ENCODE results near the gene TNFAIP3. TPM values are rescaled to one million over a fixed set of nuclear protein-coding genes. Genes with fewer than 3 reads are reported as not detected.

Gene TNFAIP3
- total and polyA plus RNA-seq, 5 donors = 6.0 to 11.4 (median 10.6) TPM

GRCh38 chr6:137852811-137853210 lies 14.2 kb upstream of the TNFAIP3 start:
- ATAC-seq (no peak), DNase-seq (no peak)
- Histone ChIP-seq H3K4me3 (ENCODE audit: low read length) (no peak overlapping the region), H3K27ac (ENCODE audit: low read length) (no peak overlapping the region), H3K4me1 (ENCODE audit: control insufficient read depth, insufficient read depth, low read length) (no peaks in the 10 kb centered on the region), H3K27me3 (ENCODE audit: control insufficient read depth, insufficient read depth) (no peaks in the 10 kb centered on the region), H3K9me3 (ENCODE audit: control insufficient read depth, low read length) (no peaks in the 10 kb centered on the region)
- 97% methylated on average over 1 of the region's 1 CpG for WGBS
- intact Hi-C loops (cut with DNase I) = no loop called here

DNA sequence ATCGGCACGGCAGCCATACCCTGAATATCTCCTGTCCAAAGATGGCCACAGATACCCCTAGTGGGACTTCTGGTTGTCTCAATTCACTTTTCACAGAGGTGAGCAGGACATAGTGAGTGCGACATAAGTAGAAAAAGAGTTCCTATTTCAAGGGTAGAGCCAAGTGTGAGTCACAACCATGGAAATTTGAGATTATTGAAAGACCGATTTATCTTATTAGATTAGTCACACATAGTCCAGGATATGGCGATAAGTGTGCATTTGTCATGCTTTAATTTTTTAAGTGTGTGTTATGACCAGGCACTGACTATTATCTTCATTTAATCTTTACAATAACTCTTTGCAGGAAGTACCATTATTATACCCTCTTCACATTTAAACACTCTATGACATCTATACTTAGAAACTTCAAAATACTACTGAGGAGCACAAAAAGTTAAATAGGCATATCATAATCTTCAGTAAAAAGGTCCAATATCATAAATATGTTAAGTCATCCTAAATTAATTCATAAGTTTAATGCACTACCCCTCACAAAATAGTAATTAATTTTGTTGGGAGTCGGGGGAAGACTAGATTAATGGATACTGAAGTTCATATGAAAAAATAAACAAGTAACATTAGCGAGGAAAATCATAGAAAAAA lies 13.4 kb upstream of the TNFAIP3 start:
- no peak for ATAC-seq
- no peaks in the 10 kb centered on the region for H3K4me1 ChIP-seq (ENCODE audit: control insufficient read depth, insufficient read depth, low read length)
- no peak for DNase-seq
- H3K4me3 ChIP-seq (ENCODE audit: low read length) = no peak overlapping the region
- intact Hi-C loops (cut with DNase I) = no loop called here
- no peaks in the 10 kb centered on the region for H3K27me3 ChIP-seq (ENCODE audit: control insufficient read depth, insufficient read depth)
- no peaks in the 10 kb centered on the region for H3K9me3 ChIP-seq (ENCODE audit: control insufficient read depth, low read length)
- H3K27ac ChIP-seq (ENCODE audit: low read length) = no peak overlapping the region
- 86% methylated on average over 7 of the region's 7 CpGs for WGBS

- ATAC-seq = peak in 1 of 2 donors; percentile 49
- 100% methylated on average over 2 of the region's 2 CpGs for WGBS
Observed at GRCh38 chr6:137856138-137856898, 10.7 kb upstream of the TNFAIP3 start.

DNA sequence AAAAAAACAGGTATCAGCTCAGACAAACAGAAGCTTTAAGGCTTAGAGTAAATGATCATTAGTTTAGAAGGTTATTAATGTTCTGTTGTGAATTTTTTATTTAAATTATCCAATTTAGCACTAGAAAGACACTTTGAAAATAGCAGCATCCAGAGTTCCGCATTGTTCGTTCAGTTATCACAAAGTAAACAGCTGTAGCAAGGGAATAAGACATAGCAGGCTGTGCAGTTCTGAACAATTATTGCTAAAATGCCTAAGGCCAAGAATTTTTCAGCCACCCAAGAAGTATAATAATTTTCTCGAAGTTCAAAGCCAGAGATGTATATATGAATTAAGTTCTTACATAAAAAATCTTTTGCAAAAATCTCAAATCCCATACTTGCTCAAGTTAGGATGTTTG lies 8.0 kb upstream of the TNFAIP3 start:
- Histone ChIP-seq H3K4me1 (ENCODE audit: control insufficient read depth, insufficient read depth, low read length) (no peaks in the 10 kb centered on the region), H3K4me3 (ENCODE audit: low read length) (no peak overlapping the region), H3K9me3 (ENCODE audit: control insufficient read depth, low read length) (no peaks in the 10 kb centered on the region), H3K27me3 (ENCODE audit: control insufficient read depth, insufficient read depth) (no peaks in the 10 kb centered on the region), H3K27ac (ENCODE audit: low read length) (no peak overlapping the region)
- WGBS = 65% methylated on average over 3 of the region's 3 CpGs
- ATAC-seq = no peak
- intact Hi-C loops (cut with DNase I) = no loop called here
- DNase-seq = no peak

More at GRCh38 chr6:137856138-137856898, 10.7 kb upstream of the TNFAIP3 start:
- Histone ChIP-seq H3K27ac (ENCODE audit: low read length) (no peak overlapping the region), H3K4me3 (ENCODE audit: low read length) (no peak overlapping the region), H3K9me3 (ENCODE audit: control insufficient read depth, low read length) (no peaks in the 10 kb centered on the region), H3K4me1 (ENCODE audit: control insufficient read depth, insufficient read depth, low read length) (no peaks in the 10 kb centered on the region), H3K27me3 (ENCODE audit: control insufficient read depth, insufficient read depth) (no peaks in the 10 kb centered on the region)
- intact Hi-C loops (cut with DNase I) = no loop called here
- no peak for DNase-seq

DNA sequence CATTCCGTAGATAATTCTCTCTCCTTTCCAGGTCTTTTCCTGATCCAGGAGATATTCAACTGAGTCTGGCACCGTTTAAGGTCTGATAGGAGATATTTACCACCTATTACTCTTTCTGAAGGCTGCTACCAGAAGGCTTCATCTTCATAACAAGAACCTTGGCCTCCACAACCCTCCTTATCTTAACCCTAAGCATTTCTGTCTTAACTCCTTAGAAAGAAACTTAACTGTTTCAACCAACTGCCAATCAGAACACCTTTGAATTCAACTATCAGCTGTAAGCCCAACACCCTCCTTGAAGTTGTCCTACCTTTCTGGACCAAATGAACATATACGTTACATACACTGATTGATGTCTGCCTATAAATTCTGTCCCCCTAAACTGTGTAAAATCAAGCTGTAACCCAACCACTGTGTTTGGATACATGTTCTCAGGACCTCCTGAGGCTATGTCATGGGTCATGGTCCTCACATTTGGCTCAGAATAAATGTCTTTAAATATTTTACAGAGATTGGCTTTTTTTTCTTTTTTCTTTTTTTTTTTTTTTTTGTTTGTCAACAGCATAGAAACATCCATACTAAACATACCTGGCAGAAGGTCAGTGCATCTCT lies 6.6 kb upstream of the TNFAIP3 start:
- H3K27ac ChIP-seq (ENCODE audit: low read length) = no peak overlapping the region
- no peaks in the 10 kb centered on the region for H3K4me1 ChIP-seq (ENCODE audit: control insufficient read depth, insufficient read depth, low read length)
- H3K9me3 ChIP-seq (ENCODE audit: control insufficient read depth, low read length) = no peaks in the 10 kb centered on the region
- 75% methylated on average over 3 of the region's 3 CpGs for WGBS
- DNase-seq (no peak), ATAC-seq (no peak)
- H3K4me3 ChIP-seq (ENCODE audit: low read length) = no peak overlapping the region
- H3K27me3 ChIP-seq (ENCODE audit: control insufficient read depth, insufficient read depth) = no peaks in the 10 kb centered on the region
- intact Hi-C loops (cut with DNase I) = loop anchor here in 1 of 4 donors (10.0 kb wide), 1 partner anchor 66 kb away; no protein-coding TSS in a partner anchor

GRCh38 chr6:137861550-137862337 lies 5.3 kb upstream of the TNFAIP3 start:
- Histone ChIP-seq H3K4me1 (ENCODE audit: control insufficient read depth, insufficient read depth, low read length) (no peaks in the 10 kb centered on the region), H3K27ac (ENCODE audit: low read length) (no peak overlapping the region), H3K9me3 (ENCODE audit: control insufficient read depth, low read length) (no peaks in the 10 kb centered on the region), H3K27me3 (ENCODE audit: control insufficient read depth, insufficient read depth) (no peaks in the 10 kb centered on the region), H3K4me3 (ENCODE audit: low read length) (no peak overlapping the region)
- DNase-seq = peak in 2 of 3 donors; percentile 30 to 36
- ATAC-seq = no peak
- intact Hi-C loops (cut with DNase I) = loop anchor here in 1 of 4 donors (10.0 kb wide), 1 partner anchor 67 kb away; no protein-coding TSS in a partner anchor
- whole genome bisulfite sequencing = 76% methylated on average over 3 of the region's 3 CpGs

- no peak overlapping the region for H3K27ac ChIP-seq (ENCODE audit: low read length)
- intact Hi-C loops (cut with DNase I) = loop anchor here in 1 of 4 donors (10.0 kb wide), 1 partner anchor 68 kb away; no protein-coding TSS in a partner anchor
- WGBS = 51% methylated on average over 5 of the region's 5 CpGs
Observed at GRCh38 chr6:137862419-137863090, 4.5 kb upstream of the TNFAIP3 start.

DNA sequence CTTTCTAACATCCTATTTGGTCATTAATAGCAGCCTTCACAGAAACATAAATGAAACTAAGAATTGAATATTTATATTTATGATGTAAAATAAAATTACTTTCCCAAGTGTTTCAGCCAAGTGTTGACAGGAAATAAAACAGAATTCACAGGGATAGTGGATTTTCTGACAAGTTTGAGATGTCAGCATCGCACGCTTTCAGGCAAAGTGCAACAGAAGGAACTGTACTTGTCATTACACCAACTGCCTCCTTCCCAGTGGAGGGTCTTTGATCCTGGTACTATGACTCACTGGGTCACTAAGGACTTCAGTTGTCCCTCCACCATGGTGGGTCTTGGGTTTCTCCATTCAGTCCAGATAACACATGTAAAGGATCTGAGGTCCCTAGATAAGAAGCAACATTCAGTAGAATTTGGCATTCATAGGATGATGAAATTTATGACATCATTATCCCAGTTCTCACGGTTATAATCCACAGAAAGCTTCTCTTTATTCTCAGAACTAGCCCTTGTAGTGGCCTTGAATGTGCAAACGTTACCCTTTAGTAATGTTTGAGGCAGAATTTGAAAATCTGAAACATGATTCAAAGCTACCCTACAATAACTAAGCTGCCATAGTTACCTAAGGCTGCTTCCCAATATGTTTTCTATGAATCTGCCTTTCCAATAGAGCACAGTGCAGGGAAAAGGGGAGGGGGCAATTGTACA lies 3.8 kb upstream of the TNFAIP3 start:
- peak overlapping the region; percentile 43 for H3K27ac ChIP-seq (ENCODE audit: low read length)
- ATAC-seq (peak in 1 of 2 donors; percentile 39), DNase-seq (peak in 1 of 3 donors; percentile 19)
- no peaks in the 10 kb centered on the region for H3K4me1 ChIP-seq (ENCODE audit: control insufficient read depth, insufficient read depth, low read length)
- no peak overlapping the region for H3K4me3 ChIP-seq (ENCODE audit: low read length)
- 49% methylated on average over 4 of the region's 4 CpGs for WGBS
- intact Hi-C loops (cut with DNase I) = loop anchor here in 1 of 4 donors (10.0 kb wide), 1 partner anchor 68 kb away; no protein-coding TSS in a partner anchor
- no peaks in the 10 kb centered on the region for H3K9me3 ChIP-seq (ENCODE audit: control insufficient read depth, low read length)
- H3K27me3 ChIP-seq (ENCODE audit: control insufficient read depth, insufficient read depth) = no peaks in the 10 kb centered on the region

More at GRCh38 chr6:137862419-137863090, 4.5 kb upstream of the TNFAIP3 start:
- ATAC-seq (no peak), DNase-seq (no peak)
- Histone ChIP-seq H3K27me3 (ENCODE audit: control insufficient read depth, insufficient read depth) (no peaks in the 10 kb centered on the region), H3K4me3 (ENCODE audit: low read length) (no peak overlapping the region), H3K4me1 (ENCODE audit: control insufficient read depth, insufficient read depth, low read length) (no peaks in the 10 kb centered on the region), H3K9me3 (ENCODE audit: control insufficient read depth, low read length) (no peaks in the 10 kb centered on the region)

DNA sequence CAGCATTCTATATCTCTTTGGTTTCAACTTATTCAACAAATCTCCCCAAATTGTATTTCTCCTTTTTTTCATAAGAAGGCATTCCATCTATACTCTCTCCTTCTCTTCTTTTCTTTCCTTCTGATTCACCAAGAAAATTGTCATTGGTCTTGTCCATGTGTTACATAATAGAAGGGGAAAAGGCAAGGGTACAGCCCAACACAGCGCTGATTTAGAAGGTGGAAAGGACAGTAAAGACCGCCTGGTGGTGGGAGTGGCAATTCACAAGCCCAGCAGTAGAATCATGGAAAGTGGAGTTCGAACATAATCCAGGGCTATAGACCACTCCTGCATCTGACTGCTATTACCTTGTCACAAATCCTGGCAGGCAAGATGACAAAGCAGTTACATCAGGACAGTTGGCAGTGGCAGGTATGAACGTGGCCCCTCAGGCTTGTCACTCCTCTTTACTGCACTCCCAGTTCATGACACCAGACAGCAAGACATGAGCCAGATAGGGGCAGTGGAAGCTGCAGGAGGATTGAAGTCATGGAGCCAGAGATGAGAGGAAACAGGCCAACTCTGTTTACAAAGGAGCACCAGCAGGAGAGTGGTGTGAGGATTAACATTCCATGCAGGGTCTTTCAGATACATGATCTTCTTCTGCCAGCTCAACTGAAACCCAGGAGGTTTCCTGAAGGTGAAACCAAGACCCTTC lies 2.1 kb upstream of the TNFAIP3 start:
- DNase-seq (no peak), ATAC-seq (no peak)
- intact Hi-C loops (cut with DNase I) = loop anchor here in 3 of 4 donors (5.0 to 10.0 kb wide), 2 partner anchors 70 to 158 kb away; no protein-coding TSS in a partner anchor
- H3K4me3 ChIP-seq (ENCODE audit: low read length) = no peak overlapping the region
- no peaks in the 10 kb centered on the region for H3K4me1 ChIP-seq (ENCODE audit: control insufficient read depth, insufficient read depth, low read length)
- WGBS = 82% methylated on average over 4 of the region's 4 CpGs
- no peaks in the 10 kb centered on the region for H3K9me3 ChIP-seq (ENCODE audit: control insufficient read depth, low read length)
- no peak overlapping the region for H3K27ac ChIP-seq (ENCODE audit: low read length)
- no peaks in the 10 kb centered on the region for H3K27me3 ChIP-seq (ENCODE audit: control insufficient read depth, insufficient read depth)
